Left hindlimb (tissue), 1 donor: ENCODE results near the gene ARID3A.
A peak's percentile ranks its signal among the peaks of the same experiment; 100 is the strongest.
"Not testable (repeated sequence)": the region's sequence is repeated elsewhere in the genome, so short reads cannot be mapped to it uniquely, and the experiment has no call there.

Experiments used
- DNase-seq: peaks from one replicate; pipeline ENCODE4 v3.0.0-alpha.2; 2018

ARID3A gene

DNA sequence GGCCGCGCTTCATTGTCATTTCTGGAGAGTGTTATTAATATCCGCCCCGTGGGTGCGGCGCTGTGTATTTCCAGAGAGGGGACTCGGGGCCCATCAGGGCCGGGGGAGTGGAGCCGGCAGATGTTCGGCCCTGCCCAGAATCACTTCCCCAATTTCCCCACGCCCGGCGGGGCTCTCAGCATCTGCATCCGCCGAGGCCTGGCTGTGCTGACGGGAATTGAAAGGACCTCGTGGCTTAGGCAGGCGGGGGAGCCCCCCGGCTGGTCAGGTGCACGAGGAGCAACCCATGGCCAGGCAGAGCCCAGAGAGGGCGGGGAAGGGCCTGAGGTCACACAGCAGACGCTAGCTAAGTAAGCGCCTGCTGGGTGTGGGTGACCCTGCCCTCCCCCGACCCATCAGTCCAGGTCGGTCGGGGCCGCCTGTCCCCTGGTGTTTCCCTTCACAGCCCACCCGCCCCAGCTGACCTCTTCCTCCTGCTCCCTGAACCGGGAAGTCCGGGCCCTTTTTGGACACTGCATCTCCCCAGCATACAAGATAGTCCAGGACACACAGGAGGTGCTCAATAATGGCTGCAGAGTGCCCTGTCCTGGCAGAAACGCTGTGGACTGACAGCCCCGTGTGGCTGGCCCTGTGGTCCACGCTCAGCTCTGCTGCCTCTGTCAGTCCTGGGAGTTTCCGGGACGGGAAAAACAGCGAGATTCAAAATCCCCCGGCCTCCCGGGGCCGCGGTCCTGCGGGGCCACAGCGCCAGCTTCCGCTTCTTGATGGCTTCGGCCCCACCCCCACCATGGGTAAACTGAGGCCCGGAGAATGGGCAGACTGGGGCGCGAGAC is 22.1 kb downstream of the ARID3A start:
- DNase-seq = peak; percentile 68

DNA sequence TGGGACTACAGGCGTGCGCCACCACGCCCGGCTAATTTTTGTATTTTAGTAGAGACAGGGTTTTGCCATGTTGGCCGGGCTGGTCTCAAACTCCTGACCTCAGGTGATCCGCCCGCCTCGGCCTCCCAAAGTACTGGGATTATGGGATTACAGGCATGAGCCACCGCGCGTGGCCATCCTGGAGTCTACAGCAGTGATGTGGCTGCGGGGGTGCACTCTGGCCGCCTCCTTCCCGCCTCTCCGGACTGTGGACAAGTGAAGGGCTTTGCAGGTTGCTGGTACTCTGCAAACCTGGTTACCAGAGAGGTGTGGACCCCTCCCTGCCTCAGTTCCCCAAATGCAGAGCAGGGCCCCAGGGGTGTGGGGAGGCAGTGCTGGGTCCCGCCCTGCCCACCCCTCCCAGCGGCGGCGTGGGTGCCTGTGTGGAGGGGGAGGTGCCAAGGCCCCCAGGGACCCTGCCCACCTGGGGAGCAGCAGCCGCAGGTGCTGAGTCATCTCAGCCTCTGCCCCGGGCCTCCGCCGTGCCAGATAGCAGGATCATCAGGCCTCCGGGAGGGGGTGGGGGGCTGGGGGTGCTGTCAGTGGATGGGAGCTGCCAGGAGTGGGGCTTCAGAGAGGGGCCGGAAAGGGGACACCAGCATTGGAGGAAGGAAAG is 23.1 kb downstream of the ARID3A start:
- DNase-seq = peak; percentile 31

DNA sequence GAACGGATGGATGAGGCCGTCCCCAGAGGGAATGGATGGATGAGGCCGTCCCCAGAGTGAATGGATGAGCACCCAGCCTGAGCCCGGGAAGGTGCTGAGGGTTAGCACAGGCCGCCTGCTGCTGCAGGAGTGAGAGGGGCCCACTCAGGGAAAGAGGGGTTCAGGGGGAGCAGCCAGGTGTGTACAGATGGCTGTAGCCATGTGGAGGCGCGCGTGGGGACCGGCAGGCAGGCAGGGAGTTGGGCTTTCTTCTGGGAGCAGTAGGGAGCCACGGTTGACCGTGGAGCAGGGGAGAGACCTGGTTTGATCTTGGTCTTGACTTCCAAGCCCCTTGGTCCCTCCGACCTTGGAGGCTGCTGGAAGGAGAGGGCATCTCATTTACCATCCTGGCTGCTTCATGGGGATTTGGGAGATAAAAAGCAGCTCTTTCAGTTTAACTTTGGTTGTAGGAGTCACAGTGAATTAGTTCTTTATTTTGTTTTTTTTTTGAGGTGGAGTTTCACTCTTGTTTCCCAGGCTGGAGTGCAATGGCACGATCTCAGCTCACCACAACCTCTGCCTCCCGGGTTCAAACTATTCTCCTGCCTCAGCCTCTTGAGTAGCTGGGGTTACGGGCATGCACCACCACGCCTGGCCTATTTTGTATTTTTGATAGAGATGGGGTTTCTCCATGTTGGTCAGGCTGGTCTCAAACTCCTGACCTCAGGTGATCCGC is 24.7 kb downstream of the ARID3A start:
- no peak for DNase-seq

DNA sequence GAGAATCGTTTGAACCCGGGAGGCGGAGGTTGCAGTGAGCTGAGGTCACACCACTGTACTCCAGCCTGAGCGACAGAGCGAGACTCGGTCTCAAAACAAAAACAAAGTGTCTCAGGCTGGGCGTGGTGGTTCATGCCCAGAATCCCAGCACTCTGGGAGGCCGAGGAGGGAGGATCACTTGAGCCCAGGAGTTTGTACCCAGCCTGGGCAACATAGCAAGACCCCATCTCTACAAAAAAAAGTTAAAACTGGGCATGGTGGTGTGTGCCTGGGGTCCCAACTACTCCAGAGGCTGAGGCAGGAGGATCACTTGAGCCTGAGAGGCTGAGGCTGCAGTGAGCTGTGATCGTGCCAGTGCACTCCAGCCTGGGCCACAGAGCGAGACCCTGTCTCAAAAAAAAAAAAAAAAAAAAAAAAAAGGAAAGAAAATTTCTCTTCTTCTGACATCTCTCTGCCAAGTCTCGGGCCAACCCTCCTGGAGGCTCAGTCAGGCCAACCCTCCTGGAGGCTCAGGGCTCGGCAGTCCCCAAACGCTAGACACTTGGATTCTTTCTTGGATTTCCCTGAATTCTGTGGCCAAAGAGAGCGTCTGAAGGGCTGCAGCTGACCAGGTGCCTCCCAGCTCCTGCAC is 26.3 kb downstream of the ARID3A start:
- DNase-seq = no peak

DNA sequence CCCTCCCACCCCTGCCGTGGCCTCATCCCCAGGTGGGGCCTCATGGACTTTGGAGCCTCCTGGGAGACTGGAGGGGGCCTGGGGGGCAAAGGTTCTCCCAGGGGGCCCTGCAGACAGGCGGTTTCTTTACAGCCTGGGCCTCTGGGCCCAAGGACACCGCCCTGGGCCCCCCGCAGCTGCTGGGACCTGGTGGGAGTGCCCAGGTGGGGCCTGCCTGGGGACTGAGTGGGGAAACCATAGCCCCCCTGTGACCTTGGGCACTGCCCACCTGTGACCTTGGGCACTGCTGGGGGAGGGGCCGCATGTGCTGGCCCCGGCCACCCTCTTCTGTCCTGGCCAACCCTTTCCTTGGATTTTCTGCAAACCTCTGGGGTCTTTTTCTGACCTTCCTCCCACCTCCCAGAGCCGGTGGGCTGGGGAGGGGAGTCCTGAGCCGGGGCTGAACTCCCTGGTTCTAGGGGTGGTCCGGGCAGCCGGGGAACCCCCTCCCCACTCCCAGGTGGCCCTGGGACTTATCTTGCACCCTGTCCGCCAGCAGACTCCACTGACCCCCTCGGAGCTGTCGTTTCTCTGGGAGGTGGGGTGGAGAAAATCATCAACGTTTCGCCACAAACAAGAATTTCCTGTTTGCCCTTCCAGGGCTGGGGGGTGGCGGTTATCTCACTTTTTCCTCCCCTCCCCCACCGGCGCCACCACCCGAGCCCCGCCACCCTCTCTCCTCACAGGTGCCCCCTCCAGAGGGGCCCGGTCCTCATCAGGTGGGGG is 27.0 kb downstream of the ARID3A start:
- no peak for DNase-seq

DNA sequence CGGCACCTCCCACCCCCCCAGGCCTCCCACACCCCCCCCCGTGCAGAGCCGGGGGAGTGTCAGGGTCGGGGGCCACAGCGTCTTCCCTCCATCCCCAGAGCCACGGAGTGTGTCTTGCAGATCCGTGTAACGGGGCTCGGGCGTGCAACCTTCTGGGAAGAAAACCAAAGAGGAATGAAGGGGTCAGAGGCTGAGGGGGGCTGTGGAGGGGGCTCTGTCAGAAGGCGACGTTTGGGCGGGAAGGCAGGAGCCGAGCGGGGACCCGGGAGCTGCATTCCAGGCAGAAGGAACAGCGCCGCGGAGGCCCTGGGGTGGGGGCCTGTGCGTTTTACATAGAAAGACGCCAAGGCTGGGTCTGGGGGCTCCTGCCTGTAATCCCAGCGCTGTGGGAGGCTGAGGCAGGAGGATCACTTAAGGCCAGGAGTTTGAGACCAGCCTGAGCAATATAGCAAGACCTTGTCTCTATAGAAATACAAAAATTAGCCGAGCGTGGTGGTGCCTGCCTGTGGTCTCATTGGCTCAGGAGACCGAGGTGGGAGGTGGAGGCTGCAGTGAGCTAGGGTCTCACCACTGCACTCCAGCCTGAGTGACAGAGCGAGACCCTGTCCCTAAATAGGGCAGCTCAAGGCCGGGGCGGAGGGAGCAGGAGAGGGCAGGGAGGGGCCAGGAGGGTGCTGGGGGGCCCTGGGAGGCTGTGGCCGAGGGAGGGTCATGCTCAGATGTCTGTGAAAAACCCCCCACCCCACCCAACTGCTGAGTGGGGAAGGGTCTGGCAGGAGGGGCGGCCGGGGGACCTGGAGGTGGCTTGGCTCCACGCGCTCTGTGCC is 27.8 kb downstream of the ARID3A start:
- no peak for DNase-seq

DNA sequence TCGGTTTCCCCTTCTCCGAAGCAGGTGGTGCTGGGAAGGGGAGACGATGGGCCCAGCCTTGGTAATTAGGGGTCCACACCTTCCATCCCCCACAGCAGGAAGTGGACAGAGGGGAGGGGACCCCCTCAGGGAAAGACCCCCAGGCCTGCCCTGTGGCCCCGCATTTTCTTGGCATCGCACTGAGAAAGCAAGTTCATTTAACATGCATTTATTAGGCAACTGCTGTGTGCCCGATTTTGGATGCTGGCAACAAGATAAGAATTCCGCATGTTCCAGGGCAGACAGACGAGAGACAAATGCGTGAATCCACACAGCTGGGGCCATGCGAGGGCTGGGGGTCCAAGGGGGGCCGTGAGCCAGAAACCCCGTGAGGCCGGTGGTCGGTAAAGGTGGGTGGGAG is 28.4 kb downstream of the ARID3A start:
- DNase-seq = no peak

DNA sequence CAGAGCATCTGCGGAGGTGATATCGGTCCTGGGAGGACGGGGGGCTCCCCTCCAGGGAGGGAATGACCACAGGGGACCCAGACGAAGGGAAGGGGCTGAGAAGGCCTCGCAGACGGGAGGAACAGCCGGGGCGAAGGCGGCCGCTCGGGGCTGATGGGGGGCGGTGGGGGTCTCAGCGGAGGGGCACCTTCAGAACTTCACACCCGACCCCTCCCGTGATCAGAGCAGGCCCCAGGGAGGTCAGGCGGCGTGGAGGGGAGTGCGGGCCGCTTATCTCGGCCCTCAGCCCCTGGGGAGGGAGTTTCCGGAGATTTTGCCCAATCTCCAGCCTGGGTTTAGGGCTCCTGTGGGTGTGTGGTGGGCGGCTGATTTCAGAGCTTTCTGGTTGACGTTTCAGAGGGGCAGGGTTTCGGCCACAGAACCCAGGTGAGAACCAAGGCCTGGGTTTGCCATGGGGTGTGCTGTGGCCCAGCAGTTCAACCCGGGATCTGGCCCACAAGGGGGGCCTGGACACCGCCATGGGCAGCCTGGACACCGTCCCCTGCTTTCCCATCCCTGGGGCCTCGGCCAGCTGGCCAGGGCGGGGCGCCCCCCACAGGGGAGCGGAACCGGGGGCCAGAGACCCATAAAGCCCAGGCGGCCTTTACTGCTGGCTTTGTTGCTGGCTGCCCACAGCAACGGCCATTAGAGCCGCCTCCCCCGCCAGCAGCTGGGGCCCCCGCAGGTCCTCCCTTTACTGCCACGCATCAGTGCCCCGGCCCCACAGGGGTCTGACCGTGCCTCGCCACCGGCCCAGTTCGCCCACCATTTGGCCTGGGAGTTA is 29.0 kb downstream of the ARID3A start:
- DNase-seq = no peak

DNA sequence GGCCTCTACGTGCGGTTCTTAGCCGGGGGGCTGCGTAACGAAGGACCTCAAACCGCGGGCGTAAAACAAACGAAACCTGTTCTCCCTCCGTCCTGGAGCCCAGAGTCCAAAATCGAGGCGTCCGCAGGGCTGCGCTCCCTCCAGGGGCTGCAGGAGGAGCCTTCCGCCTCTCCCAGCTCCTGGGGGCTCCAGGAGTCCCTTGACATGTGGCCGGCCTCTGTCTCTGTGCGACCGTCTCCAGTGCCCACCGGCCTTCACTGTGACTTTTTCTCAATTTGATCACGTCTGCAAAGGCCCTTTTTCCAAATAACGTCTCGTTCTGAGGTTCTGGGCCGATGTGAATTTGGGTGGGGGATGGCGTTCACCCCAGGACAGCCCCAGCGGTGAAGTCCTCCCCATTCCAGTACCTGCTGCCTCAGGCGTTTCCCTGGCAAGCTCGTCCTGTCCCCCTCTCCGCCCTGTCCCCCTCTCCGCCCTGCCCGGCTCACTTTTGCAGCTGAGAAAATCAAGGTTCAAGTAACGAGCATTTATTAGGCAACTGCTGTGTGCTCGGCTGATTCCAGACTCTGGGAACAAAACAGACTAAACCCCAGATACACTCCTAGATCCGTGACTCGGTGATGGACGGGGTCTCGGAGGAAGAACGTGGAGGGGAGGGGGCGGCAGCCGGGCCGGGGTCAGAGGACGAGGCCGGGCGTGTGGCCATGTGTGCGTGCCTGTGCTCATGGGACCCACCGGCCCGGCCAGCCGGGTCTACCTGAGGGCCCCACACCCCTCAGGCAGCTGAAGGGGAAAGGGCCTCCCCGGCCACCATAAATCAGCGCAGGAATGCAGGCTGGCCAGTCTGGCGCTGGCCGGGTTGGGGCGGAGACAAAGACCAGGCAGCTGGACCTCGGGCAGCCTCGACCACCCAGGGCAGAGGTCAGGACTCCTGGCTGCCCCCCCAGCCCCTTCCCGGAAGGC is 30.2 kb downstream of the ARID3A start:
- DNase-seq = no peak

DNA sequence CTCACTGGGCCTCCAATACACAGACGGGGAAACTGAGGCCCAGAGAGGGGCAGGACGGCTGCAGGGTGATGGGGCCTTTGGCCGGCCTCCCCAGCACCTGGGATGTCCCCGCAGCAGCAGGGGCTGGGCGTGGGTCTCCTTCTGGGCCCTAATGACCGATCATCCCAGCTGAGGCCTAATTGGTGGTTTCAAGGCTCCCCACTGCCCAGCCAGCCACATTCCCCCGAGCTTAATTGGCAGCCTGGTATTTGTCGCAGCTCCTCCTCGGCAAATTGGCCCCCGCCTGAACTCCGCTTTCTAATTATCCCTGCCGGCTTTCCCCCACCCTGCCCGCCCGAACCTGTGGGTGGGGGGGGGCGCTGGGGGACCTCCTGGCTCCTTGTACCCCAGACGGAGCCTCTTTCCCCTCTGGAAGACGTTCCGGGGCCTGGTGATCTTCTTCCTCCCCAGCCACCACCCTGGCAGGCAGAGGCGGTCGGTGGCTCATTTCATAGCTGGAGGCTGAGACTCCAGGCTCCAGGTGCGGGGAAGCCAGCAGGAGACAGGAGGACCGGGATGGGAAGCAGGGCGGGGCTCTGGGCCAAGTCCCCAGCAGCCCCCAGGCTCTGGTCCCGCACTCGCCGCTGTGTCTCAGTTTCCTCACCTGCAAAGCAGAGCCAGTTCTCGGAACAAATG is 31.1 kb downstream of the ARID3A start:
- DNase-seq = no peak

DNA sequence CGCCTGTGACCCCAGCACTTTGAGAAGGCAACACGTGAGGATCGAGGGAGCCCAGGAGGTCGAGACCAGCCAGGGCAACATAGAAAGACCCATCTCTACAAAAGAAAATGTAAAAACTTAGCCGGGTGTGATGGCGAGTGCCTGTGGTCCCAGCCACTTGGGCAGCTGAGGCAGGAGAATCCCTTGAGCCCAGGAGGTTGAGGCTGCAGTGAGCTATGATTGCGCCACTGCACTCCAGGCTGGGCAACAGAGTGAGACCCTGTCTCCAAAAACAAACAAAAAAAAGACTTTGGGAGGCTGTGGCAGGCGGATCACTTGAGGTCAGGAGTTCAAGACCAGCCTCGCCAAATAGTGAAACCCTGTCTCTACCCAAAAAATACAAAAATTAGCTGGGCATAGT is 31.7 kb downstream of the ARID3A start:
- not testable (repeated sequence) for DNase-seq

DNA sequence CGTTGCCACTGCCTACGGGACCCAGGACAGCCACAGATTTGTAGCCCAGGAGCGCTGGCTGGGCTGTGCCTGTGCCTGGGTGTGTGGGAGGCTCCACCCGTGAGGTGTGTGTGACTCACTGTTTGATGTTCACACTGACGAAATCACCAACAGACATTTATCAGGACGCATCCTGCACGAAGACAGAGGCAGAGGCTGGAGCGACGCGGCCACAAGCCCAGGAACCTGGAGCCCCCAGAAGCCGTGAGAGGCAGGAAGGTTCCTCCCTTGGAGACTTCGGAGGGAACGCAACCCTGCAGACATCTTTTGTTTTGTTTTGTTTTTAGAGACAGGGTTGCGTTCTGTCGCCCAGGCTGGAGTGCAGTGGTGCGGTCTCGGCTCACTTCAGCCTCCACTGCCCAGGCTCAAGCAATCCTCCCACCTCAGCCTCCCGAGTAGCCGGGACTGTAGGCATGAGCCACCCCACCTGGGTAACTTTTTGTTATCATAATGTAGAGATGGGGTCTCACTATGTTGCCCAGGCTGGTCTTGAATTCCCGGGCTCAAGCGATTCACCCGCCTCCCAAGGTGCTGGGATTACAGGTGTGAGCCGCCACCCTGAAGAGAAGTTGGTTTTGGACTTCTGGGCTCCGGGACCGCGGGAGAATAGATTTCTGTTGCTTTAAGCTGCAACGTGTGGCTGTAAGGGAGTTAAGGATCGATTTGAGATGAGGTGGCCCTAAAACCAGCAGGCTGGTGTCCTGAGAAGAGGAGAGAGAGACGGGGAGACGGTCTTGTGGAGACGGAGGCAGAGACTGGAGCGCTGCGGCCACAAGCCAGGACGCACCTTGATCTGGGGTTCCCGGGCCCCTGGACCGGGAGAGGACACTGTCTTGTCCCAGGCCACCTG is 33.4 kb downstream of the ARID3A start:
- DNase-seq = no peak

DNA sequence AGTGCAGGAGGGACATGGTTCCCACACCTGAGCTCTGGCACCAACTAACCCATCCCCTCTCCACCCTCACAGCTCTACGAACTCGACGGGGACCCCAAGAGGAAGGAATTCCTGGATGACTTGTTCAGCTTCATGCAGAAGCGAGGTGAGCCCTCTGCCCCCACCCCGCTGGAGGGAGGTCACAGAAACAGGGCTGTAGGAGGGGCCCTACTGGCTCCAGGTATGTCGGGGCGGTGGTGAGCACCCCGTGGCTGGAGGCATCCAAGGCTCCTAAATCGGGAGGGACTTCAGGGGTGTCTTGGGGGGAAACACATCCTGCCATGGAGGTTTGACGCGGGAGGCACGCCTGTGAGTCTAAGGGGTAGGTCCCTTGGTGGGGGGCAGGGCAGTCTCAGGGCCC is 34.2 kb downstream of the ARID3A start:
- no peak for DNase-seq

DNA sequence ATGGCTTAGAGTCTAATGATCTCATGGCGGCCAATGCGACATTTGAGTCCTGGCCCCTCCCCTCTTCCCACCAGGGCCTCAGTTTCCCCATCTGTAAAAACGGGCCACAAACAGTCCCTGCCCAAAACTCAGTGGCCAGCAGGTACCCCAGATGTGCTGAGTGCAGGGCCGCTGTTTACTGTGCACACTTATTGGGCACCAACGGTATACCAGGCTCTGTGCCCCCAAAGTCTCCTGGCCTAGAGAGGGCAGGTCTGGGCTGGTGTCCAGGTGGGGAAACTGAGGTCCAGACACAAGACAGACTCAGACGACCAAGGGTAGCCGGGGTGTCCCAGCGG is 34.7 kb downstream of the ARID3A start:
- DNase-seq = no peak

DNA sequence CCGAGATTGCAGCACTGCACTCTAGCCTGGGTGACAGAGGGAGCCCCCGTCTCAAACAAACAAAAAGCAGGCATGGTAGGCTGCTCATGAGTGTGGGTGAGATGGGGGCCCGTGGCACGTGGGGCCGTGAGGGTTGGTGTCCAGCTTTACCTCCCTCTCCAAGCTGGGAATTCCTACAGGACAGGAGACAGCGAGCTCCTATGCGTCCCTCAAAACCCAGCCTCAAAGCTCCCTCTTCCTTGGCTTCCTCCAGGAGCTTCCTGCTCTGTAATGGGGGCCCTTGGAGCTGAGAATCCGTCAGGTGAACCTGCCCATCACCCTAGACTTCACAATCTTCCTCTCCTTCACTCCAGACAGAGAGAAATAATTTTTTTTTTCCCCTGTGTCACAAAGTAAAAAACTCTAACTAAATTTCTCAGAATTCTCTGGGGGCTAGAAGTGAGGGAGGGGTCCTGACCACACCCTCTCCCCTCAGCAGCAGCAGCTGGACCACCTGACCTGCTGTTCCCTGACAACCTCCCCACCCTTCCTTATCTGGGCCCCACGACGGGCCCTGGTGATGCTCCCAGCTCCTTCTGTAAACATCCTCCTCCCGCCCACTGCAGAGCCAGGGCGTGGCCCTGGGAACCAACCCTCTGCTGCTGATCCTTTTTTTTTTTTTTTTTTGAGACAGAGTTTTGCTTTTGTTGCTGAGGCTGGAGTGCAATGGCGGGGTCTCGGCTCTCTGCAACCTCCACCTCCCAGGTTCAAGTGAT is 36.2 kb downstream of the ARID3A start:
- DNase-seq = no peak

DNA sequence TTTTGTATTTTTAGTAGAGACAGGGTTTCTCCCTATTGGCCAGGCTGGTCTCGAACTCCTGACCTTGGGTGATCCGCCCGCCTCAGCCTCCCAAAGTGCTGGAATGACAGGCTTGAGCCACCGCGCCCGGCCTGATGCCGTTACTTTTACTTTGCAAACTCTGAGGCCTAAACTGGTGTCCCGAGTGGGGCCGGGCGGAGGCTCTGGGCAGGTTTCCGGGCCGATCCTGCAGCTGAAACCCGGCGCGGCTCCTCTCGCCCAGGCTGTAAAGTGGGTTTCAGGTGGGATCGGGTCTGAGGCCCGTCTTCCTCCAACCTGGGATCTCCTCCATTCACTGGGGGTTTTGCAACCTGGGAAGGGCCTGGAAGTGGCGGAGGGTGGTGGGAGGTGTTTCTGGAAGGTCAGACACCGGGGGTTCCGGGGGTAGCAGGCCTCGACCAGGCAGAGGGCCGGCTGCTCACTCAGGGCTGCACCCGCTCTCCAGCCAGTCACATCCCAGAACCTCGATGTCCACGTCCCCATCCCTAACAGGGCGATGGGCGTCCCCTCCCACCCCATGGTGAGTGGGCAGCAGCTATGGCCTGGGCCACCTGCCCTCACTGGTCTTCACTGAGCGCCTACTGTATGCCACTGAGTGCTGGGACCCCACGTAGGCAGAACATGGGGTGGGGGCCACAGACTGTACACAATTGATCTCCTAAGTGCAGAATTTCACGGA is 37.0 kb downstream of the ARID3A start:
- no peak for DNase-seq
